ENCODE data around the gene PTPRN2.

The PTPRN2 gene

GRCh38 chr7:157927313-157927925 is 660.2 kb downstream of the PTPRN2 start:
- no peak for TF ChIP-seq CTCF (IDR thresholded peaks at IDR 0.05; ENCODE audit: borderline replicate concordance, insufficient read depth, low read depth, low read length)
- H3K4me3 ChIP-seq (ENCODE audit: low read depth, low read length) = no peak overlapping the region

- TF ChIP-seq CTCF (IDR thresholded peaks at IDR 0.05; ENCODE audit: borderline replicate concordance, insufficient read depth, low read depth, low read length) = no peak
- no peak overlapping the region for H3K4me3 ChIP-seq (ENCODE audit: low read depth, low read length)
These were observed 661.0 kb downstream of the PTPRN2 start for GRCh38 chr7:157926521-157927150.

- no peak for TF ChIP-seq CTCF (IDR thresholded peaks at IDR 0.05; ENCODE audit: borderline replicate concordance, insufficient read depth, low read depth, low read length)
- no peak overlapping the region for H3K4me3 ChIP-seq (ENCODE audit: low read depth, low read length)
These were observed 661.5 kb downstream of the PTPRN2 start for GRCh38 chr7:157926107-157926506.

- TF ChIP-seq CTCF (IDR thresholded peaks at IDR 0.05; ENCODE audit: borderline replicate concordance, insufficient read depth, low read depth, low read length) = no peak
- no peak overlapping the region for H3K4me3 ChIP-seq (ENCODE audit: low read depth, low read length)
These were observed 662.2 kb downstream of the PTPRN2 start for GRCh38 chr7:157925383-157925875.

GRCh38 chr7:157923903-157924630 is 663.6 kb downstream of the PTPRN2 start:
- TF ChIP-seq CTCF (IDR thresholded peaks at IDR 0.05; ENCODE audit: borderline replicate concordance, insufficient read depth, low read depth, low read length) = no peak
- no peak overlapping the region for H3K4me3 ChIP-seq (ENCODE audit: low read depth, low read length)

- no peak overlapping the region for H3K4me3 ChIP-seq (ENCODE audit: low read depth, low read length)
- no peak for TF ChIP-seq CTCF (IDR thresholded peaks at IDR 0.05; ENCODE audit: borderline replicate concordance, insufficient read depth, low read depth, low read length)
These were observed 665.0 kb downstream of the PTPRN2 start for GRCh38 chr7:157922576-157922975.
